ENCODE data around the gene SSH2. TPM values are rescaled to one million over a fixed set of nuclear protein-coding genes. Genes with fewer than 3 reads are reported as not detected.

SSH2 gene
- total RNA-seq, 4 donors from 2014 or later: 140 to 241 (median 172) TPM

GRCh38 chr17:29589524-29590410, 340.3 kb downstream of the SSH2 start, which contains the start of gene GIT1:
Gene GIT1, minus strand, starts transcription at chr17:29589648. Its CDS starts 270 bp downstream, at chr17:29589378.
- peak; percentile 90 to 91 for TF ChIP-seq POLR2A (IDR thresholded peaks at IDR 0.05)
- TF ChIP-seq, protein P1, sequence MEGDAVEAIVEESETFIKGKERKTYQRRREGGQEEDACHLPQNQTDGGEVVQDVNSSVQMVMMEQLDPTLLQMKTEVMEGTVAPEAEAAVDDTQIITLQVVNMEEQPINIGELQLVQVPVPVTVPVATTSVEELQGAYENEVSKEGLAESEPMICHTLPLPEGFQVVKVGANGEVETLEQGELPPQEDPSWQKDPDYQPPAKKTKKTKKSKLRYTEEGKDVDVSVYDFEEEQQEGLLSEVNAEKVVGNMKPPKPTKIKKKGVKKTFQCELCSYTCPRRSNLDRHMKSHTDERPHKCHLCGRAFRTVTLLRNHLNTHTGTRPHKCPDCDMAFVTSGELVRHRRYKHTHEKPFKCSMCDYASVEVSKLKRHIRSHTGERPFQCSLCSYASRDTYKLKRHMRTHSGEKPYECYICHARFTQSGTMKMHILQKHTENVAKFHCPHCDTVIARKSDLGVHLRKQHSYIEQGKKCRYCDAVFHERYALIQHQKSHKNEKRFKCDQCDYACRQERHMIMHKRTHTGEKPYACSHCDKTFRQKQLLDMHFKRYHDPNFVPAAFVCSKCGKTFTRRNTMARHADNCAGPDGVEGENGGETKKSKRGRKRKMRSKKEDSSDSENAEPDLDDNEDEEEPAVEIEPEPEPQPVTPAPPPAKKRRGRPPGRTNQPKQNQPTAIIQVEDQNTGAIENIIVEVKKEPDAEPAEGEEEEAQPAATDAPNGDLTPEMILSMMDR (IDR thresholded peaks at IDR 0.05 in 4 of 5, conservative IDR thresholded peaks at IDR 0.05 in 1 of 5): no peak
- DNase-seq: peak; percentile 75 to 85
- intact Hi-C loops (cut with DNase I; ENCODE audit: low total_unique reads): loop anchor here (2.0 to 10.0 kb wide), 2 partner anchors 23 to 435 kb away; no protein-coding TSS in a partner anchor
- in situ Hi-C loops (cut with MboI; ENCODE audit: low sequenced_read_pairs in 4 of 4): loop anchor here in 1 of 4 donors (25.0 kb wide), 1 partner anchor 348 kb away; the partner anchor contains the start of genes EFCAB5 and SSH2
- Histone ChIP-seq H3K27me3 (no peaks in the 10 kb centered on the region), H3K4me1 (peaks cover 65 to 71% of the 10 kb centered on the region in 2 donors), H3K4me3 (peak within 1 kb of the TSS; percentile 67 to 89 (median 79)), H3K36me3 (no peaks in the 10 kb centered on the region), H3K27ac (peak within 1 kb of the TSS; percentile 85 to 98 (median 93)), H3K9me3 (no peaks in the 10 kb centered on the region)
- ATAC-seq: peak; percentile 61 to 62

DNA sequence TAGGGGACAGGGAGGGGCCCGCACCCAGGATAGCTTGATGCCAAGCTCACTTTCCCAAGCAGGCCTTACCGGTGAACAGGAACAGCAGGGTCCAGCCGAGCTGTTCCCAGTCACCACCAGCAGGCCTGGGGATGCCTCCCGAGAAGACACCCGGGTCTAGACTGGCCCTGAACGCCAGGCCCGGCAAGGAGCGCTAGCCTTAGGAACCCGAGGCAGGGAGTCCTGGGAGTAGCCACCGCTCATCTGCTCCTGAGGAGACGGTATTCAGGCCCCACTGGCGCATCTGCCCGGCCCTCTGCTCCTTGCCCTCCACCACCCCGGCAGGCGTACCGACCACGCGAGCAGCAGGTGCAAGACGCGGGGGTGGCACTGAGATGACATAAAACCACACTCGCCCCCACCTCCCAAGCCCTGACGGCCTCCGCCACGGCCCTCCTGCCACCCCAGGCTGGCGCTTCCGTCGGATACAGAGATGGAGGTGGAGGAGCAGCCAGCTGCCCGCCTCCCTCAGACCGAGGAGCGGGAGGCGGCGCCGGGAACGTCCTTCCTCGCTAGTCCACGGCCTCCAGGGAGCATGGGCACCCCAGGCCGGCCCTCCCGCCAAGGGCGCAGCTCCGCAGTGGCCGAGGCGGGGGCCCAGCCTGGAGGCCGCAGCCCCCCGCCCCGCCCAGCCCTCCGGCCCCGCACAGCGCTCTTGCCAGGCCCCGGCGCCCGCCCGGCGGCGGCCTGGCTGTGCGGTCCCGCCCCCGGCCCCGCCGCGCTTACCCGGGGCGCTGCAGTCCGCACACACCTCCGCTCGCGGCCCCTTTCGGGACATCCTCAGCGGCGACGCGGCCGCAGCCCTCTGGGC, 341.2 kb downstream of the SSH2 start:
- TF ChIP-seq POLR2A (IDR thresholded peaks at IDR 0.05): peak; percentile 22 to 32
- TF ChIP-seq, protein P1 (IDR thresholded peaks at IDR 0.05 in 4 of 5, conservative IDR thresholded peaks at IDR 0.05 in 1 of 5): peak in 1 of 5 experiments; percentile 15
- in situ Hi-C loops (cut with MboI; ENCODE audit: low sequenced_read_pairs in 4 of 4): loop anchor here in 1 of 4 donors (25.0 kb wide), 1 partner anchor 349 kb away; the partner anchor contains the start of genes EFCAB5 and SSH2
- Histone ChIP-seq H3K27me3 (no peaks in the 10 kb centered on the region), H3K4me1 (peaks cover 72 to 74% of the 10 kb centered on the region in 2 donors), H3K9me3 (no peaks in the 10 kb centered on the region), H3K36me3 (no peaks in the 10 kb centered on the region), H3K27ac (peak overlapping the region; percentile 72 to 90 (median 86)), H3K4me3 (peak overlapping the region; percentile 67 to 83 (median 79))
- ATAC-seq (peak; percentile 7 to 18), DNase-seq (no peak)
- intact Hi-C loops (cut with DNase I; ENCODE audit: low total_unique reads): loop anchor here (10.0 kb wide), 1 partner anchor 436 kb away; no protein-coding TSS in a partner anchor

DNA sequence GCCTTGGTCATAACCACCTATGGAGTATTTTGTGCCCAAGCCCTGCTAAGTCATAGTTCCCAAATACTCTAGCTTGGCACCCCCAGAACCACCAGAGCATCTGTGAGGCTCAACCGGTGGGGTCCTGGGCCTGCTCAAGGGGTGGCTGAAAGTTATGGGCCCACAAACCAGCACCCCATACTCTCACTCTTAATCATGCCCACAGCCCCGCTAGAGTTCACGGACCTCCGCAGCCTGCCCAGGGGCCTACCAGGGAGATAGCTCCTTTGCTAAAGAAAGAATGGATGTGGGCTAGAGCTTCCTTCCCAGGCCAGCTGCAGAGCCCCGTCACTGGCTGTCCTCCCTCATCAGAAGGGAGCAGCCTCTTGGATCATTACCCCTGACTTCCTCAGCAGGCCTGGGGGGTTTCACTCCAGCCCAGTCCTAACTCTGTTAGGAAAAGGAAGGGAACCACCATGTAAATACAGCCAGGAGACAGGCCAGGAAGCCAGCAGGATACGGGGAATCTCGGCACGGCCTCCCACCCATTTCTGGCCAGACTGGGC, 341.9 kb downstream of the SSH2 start:
- no peak for DNase-seq

More for the DNA sequence above, 341.9 kb downstream of the SSH2 start:
- H3K4me1 ChIP-seq: peaks cover 76 to 78% of the 10 kb centered on the region in 2 donors
- in situ Hi-C loops (cut with MboI; ENCODE audit: low sequenced_read_pairs in 4 of 4): loop anchor here in 1 of 4 donors (25.0 kb wide), 1 partner anchor 349 kb away; the partner anchor contains the start of genes EFCAB5 and SSH2
- H3K4me3 ChIP-seq: peak overlapping the region; percentile 67 to 83 (median 79)
- no peak for ATAC-seq
- TF ChIP-seq POLR2A (IDR thresholded peaks at IDR 0.05): no peak
- TF ChIP-seq, protein P1 (IDR thresholded peaks at IDR 0.05 in 4 of 5, conservative IDR thresholded peaks at IDR 0.05 in 1 of 5): no peak
- H3K36me3 ChIP-seq: peaks cover 0 to under 1% of the 10 kb centered on the region in 2 donors
- no peaks in the 10 kb centered on the region for H3K9me3 ChIP-seq
- H3K27ac ChIP-seq: peak overlapping the region; percentile 72 to 90 (median 86)
- intact Hi-C loops (cut with DNase I; ENCODE audit: low total_unique reads): loop anchor here (10.0 kb wide), 1 partner anchor 437 kb away; no protein-coding TSS in a partner anchor
- no peaks in the 10 kb centered on the region for H3K27me3 ChIP-seq
